GM21786 (cell line): ENCODE measurements around the gene FAM53A.
"Not testable (repeated sequence)": the region's sequence is repeated elsewhere in the genome, so short reads cannot be mapped to it uniquely, and the experiment has no call there.

Experiments used
- ATAC-seq: cut with Tn5 transposase; IDR thresholded peaks from one replicate; pipeline ENCODE4 v1.9.1; 2021; ENCODE audit not compliant: unreplicated experiment

FAM53A gene

DNA sequence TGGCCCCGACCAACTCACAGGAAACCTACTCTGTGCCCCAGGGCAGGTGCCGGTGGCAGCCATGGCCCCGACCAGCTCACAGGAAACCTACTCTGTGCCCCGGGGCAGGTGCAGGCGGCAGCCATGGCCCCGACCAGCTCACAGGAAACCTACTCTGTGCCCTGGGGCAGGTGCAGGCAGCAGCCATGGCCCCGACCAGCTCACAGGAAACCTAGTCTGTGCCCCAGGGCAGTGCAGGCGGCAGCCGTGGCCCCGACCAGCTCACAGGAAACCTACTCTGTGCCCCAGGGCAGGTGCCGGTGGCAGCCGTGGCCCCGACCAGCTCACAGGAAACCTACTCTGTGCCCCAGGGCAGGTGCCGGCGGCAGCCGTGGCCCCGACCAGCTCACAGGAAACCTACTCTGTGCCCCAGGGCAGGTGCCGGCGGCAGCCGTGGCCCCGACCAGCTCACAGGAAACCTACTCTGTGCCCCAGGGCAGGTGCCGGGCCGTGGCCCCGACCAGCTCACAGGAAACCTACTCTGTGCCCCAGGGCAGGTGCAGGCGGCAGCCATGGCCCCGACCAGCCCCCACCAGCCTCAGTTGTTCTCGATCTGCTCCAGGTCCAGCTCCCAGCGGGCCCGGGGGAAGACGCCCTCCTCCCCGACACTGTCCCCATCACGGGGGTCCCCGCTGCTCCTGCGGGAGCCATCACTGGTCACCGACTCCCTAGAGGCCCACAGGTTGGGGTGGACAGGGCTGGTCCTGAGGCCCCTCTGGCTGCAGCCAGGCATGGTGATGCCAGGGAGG lies 43.2 kb downstream of the FAM53A start:
- not testable (repeated sequence) for ATAC-seq

DNA sequence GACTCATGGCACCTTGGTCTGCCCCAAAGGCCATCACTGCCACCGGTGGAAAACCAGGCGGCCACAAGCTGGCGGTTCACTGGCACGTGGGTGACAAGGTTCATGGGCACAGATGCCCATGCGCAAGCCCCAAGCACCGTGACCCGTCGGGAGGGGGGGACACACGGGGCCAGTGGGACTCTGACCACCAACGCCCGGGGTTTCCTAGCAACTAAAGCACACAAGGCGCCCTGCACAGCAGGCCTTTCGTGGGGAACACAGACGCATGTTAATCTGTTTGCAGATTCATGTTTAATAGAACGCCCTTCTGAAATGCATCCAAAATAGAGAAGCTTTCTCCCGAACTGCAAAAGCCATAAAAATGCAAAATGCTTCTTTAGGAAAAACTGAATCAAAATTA lies 43.9 kb downstream of the FAM53A start:
- ATAC-seq: no peak

- ATAC-seq: no peak
Observed at GRCh38 chr4:1639299-1639868, 44.7 kb downstream of the FAM53A start.

- ATAC-seq: no peak
Observed at GRCh38 chr4:1638873-1639272, 45.2 kb downstream of the FAM53A start.

DNA sequence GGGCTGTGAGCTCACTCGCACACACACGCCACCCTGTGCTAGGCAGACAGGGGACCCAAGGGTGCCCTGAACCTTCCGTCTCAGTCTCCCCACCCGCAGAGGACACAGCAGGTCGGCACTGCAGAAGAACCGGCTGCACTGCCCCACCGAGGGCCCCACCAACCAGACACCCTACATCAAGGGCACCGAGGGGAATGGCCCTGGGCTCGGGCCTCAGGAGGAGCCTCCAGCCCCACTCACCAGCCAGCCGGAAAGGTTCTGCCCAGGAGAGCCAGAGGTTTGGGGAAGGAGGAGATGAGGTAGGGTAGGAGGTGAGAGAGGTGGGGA lies 45.9 kb downstream of the FAM53A start:
- no peak for ATAC-seq

DNA sequence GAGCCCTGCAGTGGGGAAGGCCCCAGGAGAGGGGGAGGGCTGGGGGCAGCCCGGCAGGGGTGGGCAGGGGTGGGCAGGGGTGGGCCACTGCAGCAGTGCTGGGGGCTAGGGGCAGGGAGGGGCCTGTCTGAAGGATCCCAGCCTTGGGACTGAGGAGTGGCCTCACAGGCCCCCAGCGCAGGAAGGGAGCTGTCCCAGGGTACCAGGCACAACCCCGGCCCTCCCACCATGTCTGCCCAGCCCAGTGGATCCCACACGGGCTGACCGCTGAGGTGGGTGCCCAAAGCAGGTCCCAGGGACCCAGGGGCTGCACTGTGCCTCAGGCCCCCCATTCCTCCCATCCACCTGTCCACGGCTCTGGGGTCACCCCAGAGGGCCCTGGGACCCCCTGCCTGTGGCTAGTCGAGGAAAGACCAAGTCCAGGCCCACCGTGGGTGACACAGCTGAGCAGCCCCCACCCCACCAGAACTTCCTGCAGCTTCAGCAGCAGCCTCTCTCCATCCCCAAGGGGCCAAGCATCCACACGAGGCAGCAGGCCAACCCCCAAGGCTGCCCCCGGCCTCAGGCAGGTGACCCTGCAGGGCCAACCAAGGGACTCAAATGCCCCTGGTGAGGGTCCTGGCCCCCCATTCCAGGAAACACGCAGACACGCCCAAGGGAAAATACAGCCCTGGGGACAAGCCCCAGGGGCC lies 46.4 kb downstream of the FAM53A start:
- ATAC-seq: no peak

DNA sequence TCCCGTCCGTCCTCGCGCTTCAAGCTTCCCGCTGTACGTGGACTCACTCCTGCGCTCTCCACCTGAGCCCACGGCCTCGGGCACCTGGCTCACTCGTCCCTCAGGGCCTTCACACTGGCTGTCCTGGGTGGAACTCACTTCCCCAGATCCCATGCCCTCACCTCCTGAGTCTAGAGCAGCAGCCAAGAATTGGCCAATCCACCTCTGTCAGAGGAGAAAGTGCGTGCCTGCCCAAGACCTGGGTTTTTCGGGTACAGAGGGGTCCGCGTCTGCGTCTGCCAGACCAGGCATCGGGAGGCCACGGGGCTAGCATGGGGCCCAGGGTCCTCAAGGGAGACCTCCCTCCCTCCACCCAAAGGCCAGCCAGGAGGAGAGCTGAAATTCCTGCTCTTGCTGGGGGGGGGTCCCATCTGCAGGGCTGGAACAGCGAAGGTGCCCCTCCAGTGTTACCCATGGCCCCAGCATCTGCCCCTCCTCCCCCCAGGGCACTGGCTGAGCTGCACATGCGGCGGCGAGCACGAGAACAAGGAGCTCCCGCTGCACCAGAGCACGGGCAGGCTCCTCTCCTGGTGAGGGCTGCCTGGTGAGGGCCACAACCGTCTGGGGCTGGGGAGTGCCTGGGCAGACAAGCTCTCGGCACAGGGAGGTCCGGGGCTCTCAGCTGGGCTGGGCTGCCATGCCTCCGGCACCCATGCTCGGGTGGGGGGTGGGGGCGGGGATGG lies 47.5 kb downstream of the FAM53A start:
- ATAC-seq: no peak

DNA sequence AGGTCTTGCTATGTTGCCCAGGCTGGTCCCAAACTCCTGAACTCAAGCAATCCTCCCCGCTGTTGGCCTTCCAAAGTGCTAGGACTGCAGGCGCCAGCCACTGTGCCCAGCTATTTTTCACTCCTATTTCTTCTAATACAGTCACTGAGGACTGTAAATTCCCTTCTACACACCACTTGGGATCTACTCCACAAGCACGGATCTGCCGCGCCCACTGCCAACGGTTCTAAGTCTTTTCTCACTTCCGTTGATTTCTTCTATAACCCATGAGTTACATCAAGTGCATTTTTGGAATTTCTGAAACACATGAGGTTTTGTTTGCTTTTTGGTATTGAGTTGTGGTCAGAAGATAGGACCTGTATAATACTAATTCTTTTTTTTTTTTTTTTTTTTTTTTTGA lies 48.6 kb downstream of the FAM53A start:
- no peak for ATAC-seq

DNA sequence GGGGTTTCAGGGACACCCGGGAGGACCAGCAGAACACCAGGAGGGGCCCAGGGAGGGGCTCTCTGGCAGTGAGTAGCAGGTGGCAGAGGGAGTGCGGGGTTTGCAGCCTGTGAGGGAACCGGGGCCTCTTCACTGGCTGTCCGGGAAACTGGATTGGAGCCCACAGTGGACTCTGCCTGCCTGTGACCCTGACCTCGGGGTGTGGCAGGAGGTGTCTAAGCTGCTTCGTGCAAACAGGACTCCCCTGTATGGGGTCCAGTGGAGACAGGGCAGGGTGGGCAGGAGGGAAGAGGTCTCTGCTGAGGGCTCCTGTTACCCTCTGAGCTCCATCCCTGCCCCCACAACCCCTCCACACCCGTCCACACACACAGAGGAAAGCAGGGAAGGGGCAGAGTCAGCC lies 50.1 kb downstream of the FAM53A start:
- no peak for ATAC-seq

DNA sequence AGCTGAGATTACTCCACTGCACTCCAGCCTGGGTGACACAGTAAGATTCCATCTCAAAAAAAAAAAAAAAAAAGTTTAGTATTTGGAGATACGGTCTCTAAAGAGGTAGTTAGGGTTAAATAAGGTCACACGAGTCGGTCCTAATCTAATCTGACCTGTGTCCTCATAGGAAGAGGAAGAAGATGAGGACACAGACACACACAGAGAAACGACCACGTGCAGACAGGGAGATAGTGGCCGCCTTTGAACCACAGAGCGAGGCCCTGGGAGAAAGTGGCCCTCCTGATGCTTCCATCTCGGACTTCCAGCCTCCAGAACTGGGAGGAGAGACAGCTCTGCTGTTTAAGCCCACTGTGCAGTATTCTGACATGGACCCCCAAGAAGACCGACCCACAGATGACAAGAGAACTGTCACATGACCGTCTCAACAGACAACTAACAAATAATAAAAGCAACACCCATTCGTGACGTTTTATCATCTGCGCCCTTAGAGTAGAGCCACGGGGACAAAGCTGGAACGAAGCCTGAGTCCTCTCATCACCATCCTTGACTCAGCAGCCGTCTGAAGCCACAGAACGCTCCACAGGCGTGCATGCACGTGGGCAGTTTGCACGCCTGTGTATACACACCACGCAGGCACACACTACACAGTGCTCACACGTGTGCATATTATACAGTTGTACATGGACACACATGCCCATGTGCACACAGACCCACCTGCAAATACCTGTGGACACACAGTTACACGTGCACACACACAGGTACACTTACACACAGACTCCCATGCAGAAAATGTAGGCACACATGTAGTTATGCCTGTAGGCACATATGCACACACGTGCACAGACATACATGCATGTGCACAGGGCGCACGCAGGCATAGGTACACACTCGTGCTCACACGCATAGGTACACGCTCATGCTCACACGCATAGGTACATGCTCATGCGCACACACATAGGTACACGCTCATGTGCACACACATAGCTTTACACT lies 51.7 kb downstream of the FAM53A start:
- no peak for ATAC-seq

DNA sequence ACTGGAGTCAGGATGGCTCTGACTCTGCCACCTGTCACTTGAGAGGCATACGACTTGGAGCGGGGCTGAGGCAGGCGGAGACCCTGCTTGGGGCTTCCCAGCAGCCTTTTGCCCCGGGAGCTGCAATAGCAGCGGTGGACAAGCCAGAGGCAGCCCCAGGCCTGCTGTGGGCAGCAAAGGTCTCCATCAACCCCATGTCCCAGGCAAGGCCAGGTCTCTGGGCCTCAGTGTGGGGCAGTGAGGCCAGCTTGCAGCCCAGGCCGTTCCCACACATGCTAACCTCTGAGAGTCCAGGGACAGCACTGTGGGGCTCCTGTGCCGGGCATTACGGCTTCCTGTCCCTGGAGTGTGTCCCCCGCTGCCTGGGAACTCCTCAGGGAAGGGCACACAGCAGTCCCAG lies 53.0 kb downstream of the FAM53A start:
- ATAC-seq: no peak

GRCh38 chr4:1630266-1630665 lies 53.8 kb downstream of the FAM53A start:
- no peak for ATAC-seq

- ATAC-seq: no peak
Observed at GRCh38 chr4:1629699-1630083, 54.4 kb downstream of the FAM53A start.

DNA sequence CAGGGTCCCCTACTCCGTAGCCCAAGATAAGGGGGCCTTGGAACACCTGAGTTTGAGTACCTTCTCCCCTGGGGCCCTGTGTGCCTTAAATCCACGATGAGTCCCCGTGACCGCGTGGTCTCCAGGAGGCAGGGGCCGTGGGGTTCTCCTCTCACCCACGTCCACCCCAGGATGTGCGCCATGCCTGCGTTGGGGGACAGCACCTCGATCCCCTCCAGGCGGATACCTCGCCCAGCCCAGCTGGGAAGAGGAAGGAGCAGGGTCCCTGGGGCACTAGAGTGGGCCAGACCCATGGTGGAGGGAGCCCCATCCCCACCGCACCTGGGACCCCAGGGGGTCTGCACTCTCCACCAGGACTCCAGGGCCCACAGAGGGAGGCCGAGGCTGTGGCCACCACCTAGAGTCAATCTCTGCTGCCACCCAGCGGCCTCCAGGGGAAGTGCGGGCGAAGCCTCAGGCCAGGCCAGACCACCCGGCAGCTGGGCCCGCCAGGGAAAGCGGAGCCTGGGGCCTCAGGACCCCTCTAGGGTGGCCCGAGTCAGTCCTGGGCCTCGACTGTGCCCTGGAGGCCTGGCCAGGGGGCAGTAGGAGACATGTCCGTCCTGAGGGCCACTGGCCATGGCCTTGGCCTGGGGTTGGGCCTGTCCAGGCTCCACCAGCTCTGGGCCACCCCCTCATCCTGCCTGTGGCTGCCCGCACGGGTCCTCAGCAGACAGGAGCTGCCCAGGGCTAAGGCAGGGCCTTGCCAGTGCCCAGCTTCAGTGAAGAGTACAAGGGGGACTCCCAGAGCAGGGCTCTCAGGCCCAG lies 55.0 kb downstream of the FAM53A start:
- no peak for ATAC-seq

DNA sequence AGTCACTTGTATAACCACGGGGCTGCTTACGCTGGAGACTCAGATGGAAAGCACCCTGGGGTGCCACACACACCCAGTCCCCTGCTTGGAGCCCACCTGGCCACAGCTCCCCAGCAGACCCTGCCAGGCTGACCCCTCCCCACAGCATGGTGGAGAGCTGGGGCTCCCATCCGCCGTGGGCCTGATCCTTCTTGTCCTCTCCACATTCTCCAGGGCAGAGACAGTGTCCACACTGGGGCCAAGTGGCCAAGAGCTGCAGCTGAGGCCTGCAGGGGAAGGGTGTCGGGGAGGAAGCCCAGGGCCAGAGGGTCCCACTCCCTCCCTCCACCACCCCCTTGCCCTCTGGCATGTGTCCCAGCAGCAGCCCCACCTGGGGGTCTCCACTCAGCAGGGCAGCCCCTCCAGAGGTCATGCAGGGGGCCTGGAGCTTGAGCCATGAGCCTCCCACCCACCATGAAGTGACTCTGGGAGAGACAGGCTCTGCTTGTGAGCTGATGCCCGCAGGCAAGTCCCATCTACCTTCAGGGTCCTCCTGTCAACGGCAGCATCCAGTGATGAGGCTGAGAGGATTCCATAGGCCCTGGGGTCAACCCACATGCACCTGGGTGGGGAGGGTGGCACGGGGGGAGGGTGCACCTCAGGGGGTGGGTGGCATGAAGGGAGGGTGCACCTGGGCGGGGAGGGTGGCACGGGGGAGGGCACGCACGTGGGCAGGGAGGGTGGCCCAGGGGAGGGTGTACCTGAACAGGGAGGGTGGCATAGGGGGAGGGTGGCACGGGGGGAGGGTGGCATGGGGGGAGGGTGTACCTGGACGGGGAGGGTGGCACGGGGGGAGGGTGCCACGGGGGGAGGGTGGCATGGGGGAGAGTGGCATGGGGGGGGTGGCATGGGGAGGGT lies 56.4 kb downstream of the FAM53A start:
- no peak for ATAC-seq

GRCh38 chr4:1626941-1627340 lies 57.2 kb downstream of the FAM53A start:
- ATAC-seq: no peak

DNA sequence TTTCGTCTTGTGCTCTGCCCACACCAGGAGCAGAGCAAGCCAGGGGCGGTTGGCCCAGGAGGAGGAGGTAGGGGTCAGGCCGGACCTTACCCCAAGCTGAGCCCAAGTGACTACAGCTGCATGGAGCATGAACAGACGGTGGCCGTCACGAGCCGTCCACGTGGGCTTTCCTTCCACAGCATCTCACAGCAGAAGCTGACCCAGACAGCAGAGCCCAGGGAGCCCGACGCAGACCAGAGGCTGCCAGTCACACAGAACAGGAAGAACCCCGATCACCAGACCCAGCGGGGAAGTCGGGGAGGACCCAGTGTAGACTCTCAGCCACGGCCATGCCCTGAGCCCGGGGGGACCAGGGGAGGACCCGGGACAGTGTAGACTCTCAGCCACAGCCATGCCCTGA lies 58.0 kb downstream of the FAM53A start:
- no peak for ATAC-seq

DNA sequence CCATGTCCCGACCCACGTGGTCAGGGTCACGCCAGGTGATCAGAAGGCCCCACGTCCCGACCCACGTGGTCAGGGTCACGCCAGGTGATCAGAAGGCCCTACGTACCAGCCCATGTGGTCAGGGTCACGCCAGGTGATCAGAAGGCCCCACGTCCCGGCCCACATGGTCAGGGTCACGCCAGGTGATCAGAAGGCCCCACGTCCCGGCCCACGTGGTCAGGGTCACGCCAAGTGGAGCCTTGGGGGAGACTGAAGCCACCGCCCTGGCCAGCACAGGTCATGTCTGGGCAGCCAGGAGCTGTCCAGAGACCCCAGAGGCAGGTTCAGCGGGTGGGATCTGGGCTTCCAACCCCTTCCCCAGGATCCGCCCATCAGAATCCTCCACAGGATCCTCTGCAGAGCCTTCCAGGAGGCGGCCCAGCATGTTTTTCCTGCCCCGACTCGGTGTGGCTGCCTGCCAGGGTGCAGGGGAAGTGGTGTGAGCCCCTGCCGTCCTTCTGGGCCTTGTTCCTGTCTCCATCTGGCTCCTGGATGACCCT lies 58.4 kb downstream of the FAM53A start:
- ATAC-seq: no peak

DNA sequence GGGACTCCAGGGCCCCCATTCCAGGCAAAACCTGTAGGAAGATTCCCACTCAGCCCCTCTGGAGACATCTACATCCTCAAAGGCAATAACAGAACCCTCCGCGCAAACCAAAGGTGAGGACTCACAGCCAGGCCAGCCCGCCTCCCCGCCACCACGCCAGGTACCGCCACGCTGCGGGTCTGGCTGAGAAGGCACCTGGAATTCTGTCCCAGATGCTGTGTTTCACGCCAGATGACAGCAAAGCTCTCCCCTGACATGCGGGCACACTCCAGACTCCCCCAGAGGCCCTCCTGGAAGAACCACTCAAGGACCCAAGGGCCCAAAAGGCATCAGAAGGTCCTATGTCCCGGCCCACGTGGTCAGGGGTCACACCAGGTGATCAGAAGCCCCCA lies 59.6 kb downstream of the FAM53A start:
- no peak for ATAC-seq
